Testis (tissue), 2 donors: Measurements from ENCODE around the gene EFCAB12.

Experiments used
- POLR2A ChIP-seq: fragments of 450-650 bp; IDR thresholded peaks from one replicate; pipeline ENCODE4 v1.6.1; 2017; ENCODE audit warnings: antibody characterized with exemption, mild to moderate bottlenecking, moderate library complexity
- TF ChIP-seq, protein P1 (sequence below), 3 experiments: fragments of 450-650 bp in 2 of 3; fragments of 200-600 bp in 1 of 3; sonication (generic) in 1 of 3; IDR thresholded peaks; one replicate each; pipeline ENCODE4 v1.5.1; 2016 to 2019; ENCODE audit warnings: antibody characterized with exemption in 3 of 3, mild to moderate bottlenecking in 2 of 3, moderate library complexity in 1 of 3

DNA sequence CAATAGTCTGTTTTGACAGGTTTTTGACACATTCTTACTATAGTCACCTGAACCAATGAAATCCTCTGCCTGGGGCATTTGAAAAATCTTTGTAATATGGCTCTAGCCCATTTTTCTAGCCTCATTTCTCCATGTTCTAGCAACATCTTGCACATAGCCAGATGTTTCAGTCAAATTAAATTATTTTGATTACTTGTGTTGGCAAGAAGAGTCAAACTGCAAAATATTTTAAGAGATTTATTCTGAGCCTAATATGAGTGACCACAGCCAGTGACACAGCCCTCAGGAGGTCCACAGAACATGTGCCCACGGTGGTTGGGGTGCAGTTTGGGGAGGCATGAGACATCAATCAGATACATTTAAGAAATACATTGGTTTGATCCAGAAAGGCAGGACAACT is 18.5 kb upstream of the EFCAB12 start:
- TF ChIP-seq, protein P1, sequence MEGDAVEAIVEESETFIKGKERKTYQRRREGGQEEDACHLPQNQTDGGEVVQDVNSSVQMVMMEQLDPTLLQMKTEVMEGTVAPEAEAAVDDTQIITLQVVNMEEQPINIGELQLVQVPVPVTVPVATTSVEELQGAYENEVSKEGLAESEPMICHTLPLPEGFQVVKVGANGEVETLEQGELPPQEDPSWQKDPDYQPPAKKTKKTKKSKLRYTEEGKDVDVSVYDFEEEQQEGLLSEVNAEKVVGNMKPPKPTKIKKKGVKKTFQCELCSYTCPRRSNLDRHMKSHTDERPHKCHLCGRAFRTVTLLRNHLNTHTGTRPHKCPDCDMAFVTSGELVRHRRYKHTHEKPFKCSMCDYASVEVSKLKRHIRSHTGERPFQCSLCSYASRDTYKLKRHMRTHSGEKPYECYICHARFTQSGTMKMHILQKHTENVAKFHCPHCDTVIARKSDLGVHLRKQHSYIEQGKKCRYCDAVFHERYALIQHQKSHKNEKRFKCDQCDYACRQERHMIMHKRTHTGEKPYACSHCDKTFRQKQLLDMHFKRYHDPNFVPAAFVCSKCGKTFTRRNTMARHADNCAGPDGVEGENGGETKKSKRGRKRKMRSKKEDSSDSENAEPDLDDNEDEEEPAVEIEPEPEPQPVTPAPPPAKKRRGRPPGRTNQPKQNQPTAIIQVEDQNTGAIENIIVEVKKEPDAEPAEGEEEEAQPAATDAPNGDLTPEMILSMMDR (IDR thresholded peaks at IDR 0.05) = no peak
- TF ChIP-seq POLR2A = no peak
